ENCODE data around the gene FAM120A.

DNA sequence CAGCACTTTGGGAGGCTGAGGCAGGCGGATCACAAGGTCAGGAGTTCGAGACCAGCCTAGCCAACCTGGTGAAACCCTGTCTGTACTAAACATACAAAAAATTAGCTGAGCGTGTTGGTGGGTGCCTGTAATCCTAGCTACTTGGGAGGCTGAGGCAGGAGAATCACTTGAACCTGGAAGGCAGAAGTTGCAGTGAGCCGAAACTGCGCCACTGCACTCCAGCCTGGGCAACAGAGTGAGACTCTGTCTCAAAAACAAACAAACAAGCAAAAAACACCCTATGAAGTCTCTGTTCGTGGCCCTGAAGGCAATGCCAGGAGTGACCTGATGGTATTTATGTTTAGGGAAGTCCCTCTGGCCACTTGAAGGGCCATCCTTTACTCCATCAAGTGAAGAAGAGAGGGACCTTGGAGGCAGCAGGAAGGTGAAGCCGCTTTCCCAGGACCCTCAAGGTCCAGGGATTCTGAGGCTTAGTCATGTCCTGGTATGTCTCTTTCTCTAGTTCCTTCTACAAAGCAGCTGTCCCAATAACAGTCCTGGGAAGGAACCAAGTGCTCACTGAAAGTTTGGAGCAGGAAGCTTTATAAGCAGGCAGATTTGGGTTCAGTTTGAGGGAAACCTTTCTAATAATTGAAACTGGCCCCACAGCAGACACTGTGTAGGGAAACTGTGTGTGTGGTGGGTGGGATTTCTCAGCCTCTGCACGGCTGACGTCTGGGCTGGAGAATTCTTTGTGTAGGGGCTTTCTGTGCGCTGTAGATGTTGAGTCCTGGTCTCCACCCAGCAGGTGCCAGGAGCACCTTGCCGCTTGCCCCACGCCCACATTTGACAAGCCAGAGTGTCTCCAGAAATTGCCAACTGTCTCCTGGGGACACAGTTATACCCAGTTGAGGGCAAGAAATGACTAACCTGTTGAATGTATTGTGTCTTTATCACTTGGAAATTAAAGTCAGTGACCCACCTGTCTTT, 137.4 kb downstream of the FAM120A start:
- TF ChIP-seq, protein P1, sequence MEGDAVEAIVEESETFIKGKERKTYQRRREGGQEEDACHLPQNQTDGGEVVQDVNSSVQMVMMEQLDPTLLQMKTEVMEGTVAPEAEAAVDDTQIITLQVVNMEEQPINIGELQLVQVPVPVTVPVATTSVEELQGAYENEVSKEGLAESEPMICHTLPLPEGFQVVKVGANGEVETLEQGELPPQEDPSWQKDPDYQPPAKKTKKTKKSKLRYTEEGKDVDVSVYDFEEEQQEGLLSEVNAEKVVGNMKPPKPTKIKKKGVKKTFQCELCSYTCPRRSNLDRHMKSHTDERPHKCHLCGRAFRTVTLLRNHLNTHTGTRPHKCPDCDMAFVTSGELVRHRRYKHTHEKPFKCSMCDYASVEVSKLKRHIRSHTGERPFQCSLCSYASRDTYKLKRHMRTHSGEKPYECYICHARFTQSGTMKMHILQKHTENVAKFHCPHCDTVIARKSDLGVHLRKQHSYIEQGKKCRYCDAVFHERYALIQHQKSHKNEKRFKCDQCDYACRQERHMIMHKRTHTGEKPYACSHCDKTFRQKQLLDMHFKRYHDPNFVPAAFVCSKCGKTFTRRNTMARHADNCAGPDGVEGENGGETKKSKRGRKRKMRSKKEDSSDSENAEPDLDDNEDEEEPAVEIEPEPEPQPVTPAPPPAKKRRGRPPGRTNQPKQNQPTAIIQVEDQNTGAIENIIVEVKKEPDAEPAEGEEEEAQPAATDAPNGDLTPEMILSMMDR (conservative IDR thresholded peaks at IDR 0.05; ENCODE audit: low read length) = no peak
- TF ChIP-seq EZH2phosphoT487 (IDR thresholded peaks at IDR 0.05; ENCODE audit: borderline replicate concordance) = no peak
